Osteoblast (primary cell): ENCODE measurements around the gene SLC1A1. TPM values are rescaled to one million over a fixed set of nuclear protein-coding genes. Genes with fewer than 3 reads are reported as not detected.

ENCODE experiments used
- DNase-seq: peaks from one replicate; pipeline ENCODE4 v3.0.0; 2011; ENCODE audit warnings: low spot score, mixed read lengths; ENCODE audit not compliant: insufficient read length; ENCODE audit errors: missing footprints
- H2AFZ ChIP-seq: 2 replicates; pipeline ENCODE4 v1.6.0; 2011; ENCODE audit warnings: mild to moderate bottlenecking, low read length
- H3K27ac ChIP-seq: 2 replicates; pipeline ENCODE4 v1.5.1; 2011; ENCODE audit warnings: mild to moderate bottlenecking, low read depth, low read length, moderate library complexity
- H3K27me3 ChIP-seq: 2 replicates; pipeline ENCODE4 v1.6.0; 2012; ENCODE audit warnings: mild to moderate bottlenecking, control low read depth, inconsistent platforms, low read length, moderate library complexity; ENCODE audit not compliant: insufficient read depth
- H3K36me3 ChIP-seq: 2 replicates; pipeline ENCODE4 v1.5.1; 2011; ENCODE audit warnings: mild to moderate bottlenecking, low read length, control low read depth, moderate library complexity; ENCODE audit not compliant: insufficient read depth
- H3K4me1 ChIP-seq: 2 replicates; pipeline ENCODE4 v1.5.1; 2011; ENCODE audit warnings: mild to moderate bottlenecking, low read length, control low read depth, moderate library complexity; ENCODE audit not compliant: insufficient read depth
- H3K4me2 ChIP-seq: 2 replicates; pipeline ENCODE4 v1.6.0; 2011; ENCODE audit warnings: mild to moderate bottlenecking, low read length; ENCODE audit not compliant: insufficient read depth
- H3K4me3 ChIP-seq: fragments of 200-600 bp; sonication (generic); 3 replicates; pipeline ENCODE4 v1.5.1; 2012; ENCODE audit warnings: mild to moderate bottlenecking, low read length, inconsistent platforms; ENCODE audit not compliant: insufficient read depth
- H3K79me2 ChIP-seq: 2 replicates; pipeline ENCODE4 v1.6.0; 2012; ENCODE audit warnings: mild to moderate bottlenecking, low read length, control low read depth, inconsistent platforms; ENCODE audit not compliant: insufficient read depth
- H3K9me3 ChIP-seq: 2 replicates; pipeline ENCODE4 v1.5.1; 2011; ENCODE audit warnings: low read depth, low read length, control low read depth
- H4K20me1 ChIP-seq: 2 replicates; pipeline ENCODE4 v1.6.0; 2012; ENCODE audit warnings: mild to moderate bottlenecking, low read length, control low read depth; ENCODE audit not compliant: insufficient read depth
- total RNA-seq: library from RNA; depleted of rRNA; stranded (reverse); fragments of >200 nt; gene quantifications from 2 replicates; pipeline ENCODE4 v1.2.3, GENCODE V29; 2012
- TF ChIP-seq, protein P1 (sequence below): IDR thresholded peaks from 2 replicates; pipeline ENCODE4 v1.5.1; 2011; ENCODE audit warnings: mild to moderate bottlenecking, low read depth, low read length, moderate library complexity; ENCODE audit errors: extremely low read depth

SLC1A1 gene
- total RNA-seq, 1 donor: 25.7 TPM

DNA sequence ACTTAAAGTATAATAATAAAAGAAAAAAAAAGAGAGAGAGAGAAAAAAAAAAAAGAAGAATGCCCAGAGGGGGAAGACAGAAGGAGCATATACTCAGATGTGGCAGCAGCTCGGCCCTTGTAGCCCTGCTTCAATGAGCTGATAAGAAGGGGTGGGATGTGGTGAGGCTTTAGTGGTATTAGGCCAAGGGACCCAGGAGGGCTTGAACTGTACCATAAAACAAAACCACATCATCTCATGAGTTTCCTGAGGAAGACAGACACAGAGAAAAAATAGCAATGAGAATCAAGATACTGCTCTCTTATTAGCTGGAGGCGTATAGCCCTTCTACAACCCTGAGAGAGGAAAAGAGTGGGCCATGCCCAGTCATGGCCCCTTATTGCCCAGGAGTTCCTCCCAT is 72.8 kb downstream of the SLC1A1 start:
- no peak overlapping the region for H3K27ac ChIP-seq

DNA sequence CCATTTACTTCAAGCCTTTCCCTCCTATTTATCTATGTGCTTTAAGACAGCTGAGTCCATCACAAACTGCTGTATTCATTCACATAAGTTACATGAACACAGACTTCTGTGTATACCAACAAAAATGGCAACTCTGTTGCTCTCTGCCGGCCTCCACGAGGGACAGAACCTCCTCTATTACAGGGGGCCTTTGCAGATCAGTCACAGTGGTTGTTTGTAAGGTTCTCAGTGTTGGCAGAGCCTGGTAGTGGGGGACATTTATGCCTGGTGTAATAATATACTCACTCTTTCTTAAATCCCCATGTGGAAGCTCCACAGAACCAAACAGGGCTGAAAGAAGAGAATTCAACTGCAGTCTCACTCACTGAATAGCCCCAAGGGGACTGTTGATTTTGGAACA is 76.5 kb downstream of the SLC1A1 start:
- no peak for DNase-seq
- H3K4me2 ChIP-seq: no peak overlapping the region
- H3K27me3 ChIP-seq: no peaks in the 10 kb centered on the region
- H2AFZ ChIP-seq: no peak overlapping the region
- H3K27ac ChIP-seq: no peak overlapping the region
- no peaks in the 10 kb centered on the region for H4K20me1 ChIP-seq
- no peak overlapping the region for H3K4me3 ChIP-seq
- H3K36me3 ChIP-seq: no peaks in the 10 kb centered on the region
- H3K9me3 ChIP-seq: no peaks in the 10 kb centered on the region
- no peaks in the 10 kb centered on the region for H3K79me2 ChIP-seq
- peaks cover 9% of the 10 kb centered on the region for H3K4me1 ChIP-seq
- TF ChIP-seq, protein P1, sequence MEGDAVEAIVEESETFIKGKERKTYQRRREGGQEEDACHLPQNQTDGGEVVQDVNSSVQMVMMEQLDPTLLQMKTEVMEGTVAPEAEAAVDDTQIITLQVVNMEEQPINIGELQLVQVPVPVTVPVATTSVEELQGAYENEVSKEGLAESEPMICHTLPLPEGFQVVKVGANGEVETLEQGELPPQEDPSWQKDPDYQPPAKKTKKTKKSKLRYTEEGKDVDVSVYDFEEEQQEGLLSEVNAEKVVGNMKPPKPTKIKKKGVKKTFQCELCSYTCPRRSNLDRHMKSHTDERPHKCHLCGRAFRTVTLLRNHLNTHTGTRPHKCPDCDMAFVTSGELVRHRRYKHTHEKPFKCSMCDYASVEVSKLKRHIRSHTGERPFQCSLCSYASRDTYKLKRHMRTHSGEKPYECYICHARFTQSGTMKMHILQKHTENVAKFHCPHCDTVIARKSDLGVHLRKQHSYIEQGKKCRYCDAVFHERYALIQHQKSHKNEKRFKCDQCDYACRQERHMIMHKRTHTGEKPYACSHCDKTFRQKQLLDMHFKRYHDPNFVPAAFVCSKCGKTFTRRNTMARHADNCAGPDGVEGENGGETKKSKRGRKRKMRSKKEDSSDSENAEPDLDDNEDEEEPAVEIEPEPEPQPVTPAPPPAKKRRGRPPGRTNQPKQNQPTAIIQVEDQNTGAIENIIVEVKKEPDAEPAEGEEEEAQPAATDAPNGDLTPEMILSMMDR: no peak

More for the DNA sequence above, 72.8 kb downstream of the SLC1A1 start:
- H3K4me2 ChIP-seq: no peak overlapping the region
- TF ChIP-seq, protein P1: no peak
- H3K79me2 ChIP-seq: no peaks in the 10 kb centered on the region
- DNase-seq: no peak
- no peak overlapping the region for H2AFZ ChIP-seq
- no peak overlapping the region for H3K4me3 ChIP-seq
- no peaks in the 10 kb centered on the region for H4K20me1 ChIP-seq
- no peaks in the 10 kb centered on the region for H3K36me3 ChIP-seq
- no peaks in the 10 kb centered on the region for H3K4me1 ChIP-seq
- no peaks in the 10 kb centered on the region for H3K27me3 ChIP-seq
- H3K9me3 ChIP-seq: no peaks in the 10 kb centered on the region

DNA sequence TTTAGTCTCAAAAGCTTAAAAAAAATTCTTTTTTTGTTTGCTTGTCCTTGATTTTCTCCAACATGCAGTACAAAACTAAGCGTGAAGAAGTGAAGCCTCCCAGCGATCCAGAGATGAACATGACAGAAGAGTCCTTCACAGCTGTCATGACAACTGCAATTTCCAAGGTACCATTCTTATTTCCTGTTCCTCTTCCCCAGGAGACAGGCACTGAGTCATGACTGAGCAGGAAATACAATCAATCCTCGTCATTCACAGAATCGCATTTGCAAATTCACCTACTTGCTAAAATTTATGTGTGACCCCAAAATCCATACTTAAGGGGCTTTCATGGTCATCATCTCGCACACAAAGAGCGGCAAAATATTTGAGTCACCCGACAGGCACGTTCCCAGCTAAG is 77.3 kb downstream of the SLC1A1 start:
- Histone ChIP-seq H3K27me3 (no peaks in the 10 kb centered on the region), H3K4me2 (no peak overlapping the region), H3K36me3 (peaks cover 3% of the 10 kb centered on the region), H2AFZ (no peak overlapping the region), H3K4me3 (no peak overlapping the region), H3K27ac (no peak overlapping the region), H3K79me2 (no peaks in the 10 kb centered on the region), H4K20me1 (no peaks in the 10 kb centered on the region), H3K4me1 (peaks cover 9% of the 10 kb centered on the region), H3K9me3 (no peaks in the 10 kb centered on the region)
- TF ChIP-seq, protein P1: no peak
- no peak for DNase-seq

DNA sequence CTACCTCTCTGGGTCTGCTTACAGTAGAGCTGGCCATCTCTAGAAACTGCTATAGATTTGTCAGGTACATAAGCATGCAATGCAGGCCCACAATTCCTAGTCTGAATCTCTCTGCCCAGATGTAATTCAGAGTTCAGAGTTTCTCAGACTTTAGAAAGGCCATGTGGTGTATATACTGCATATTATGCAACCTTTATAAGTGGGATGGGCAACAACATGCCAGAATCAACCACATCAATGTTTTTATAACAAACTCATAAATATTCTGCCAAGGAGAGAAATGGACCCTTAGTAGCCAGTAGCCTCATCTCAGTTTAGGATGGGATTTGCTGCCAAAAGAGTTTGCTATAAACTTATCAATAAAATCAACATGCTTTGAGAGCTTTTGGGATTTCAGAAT is 78.8 kb downstream of the SLC1A1 start:
- Histone ChIP-seq H3K4me3 (no peak overlapping the region), H3K9me3 (no peaks in the 10 kb centered on the region), H4K20me1 (no peaks in the 10 kb centered on the region), H3K27ac (no peak overlapping the region), H3K36me3 (peaks cover 16% of the 10 kb centered on the region), H3K27me3 (no peaks in the 10 kb centered on the region), H3K79me2 (no peaks in the 10 kb centered on the region), H3K4me1 (peaks cover 9% of the 10 kb centered on the region), H3K4me2 (no peak overlapping the region), H2AFZ (no peak overlapping the region)
- TF ChIP-seq, protein P1: no peak
- no peak for DNase-seq
